Fibroblast of pulmonary artery (primary cell): ENCODE results near the gene PRKCE.
A peak's percentile ranks its signal among the peaks of the same experiment; 100 is the strongest.

ENCODE experiments used
- DNase-seq: peaks from one replicate; pipeline ENCODE4 v3.0.0-alpha.2; 2010; ENCODE audit warnings: low read depth
- H3K4me3 ChIP-seq: replicated peaks from 2 replicates; pipeline ENCODE4 v1.5.1; 2011; ENCODE audit warnings: low read depth, mild to moderate bottlenecking, control low read depth, low read length, moderate library complexity
- TF ChIP-seq, protein P1 (sequence below): IDR thresholded peaks from 2 replicates; pipeline ENCODE4 v1.5.1; 2011; ENCODE audit warnings: mild to moderate bottlenecking, control low read depth, low read length, inconsistent platforms; ENCODE audit errors: missing control alignments

PRKCE gene

GRCh38 chr2:45643543-45644542 lies 7.6 kb upstream of the PRKCE start:
- peak overlapping the region; percentile 70 for H3K4me3 ChIP-seq
- peak; percentile 55 for DNase-seq
- TF ChIP-seq, protein P1, sequence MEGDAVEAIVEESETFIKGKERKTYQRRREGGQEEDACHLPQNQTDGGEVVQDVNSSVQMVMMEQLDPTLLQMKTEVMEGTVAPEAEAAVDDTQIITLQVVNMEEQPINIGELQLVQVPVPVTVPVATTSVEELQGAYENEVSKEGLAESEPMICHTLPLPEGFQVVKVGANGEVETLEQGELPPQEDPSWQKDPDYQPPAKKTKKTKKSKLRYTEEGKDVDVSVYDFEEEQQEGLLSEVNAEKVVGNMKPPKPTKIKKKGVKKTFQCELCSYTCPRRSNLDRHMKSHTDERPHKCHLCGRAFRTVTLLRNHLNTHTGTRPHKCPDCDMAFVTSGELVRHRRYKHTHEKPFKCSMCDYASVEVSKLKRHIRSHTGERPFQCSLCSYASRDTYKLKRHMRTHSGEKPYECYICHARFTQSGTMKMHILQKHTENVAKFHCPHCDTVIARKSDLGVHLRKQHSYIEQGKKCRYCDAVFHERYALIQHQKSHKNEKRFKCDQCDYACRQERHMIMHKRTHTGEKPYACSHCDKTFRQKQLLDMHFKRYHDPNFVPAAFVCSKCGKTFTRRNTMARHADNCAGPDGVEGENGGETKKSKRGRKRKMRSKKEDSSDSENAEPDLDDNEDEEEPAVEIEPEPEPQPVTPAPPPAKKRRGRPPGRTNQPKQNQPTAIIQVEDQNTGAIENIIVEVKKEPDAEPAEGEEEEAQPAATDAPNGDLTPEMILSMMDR = peak; percentile 39

DNA sequence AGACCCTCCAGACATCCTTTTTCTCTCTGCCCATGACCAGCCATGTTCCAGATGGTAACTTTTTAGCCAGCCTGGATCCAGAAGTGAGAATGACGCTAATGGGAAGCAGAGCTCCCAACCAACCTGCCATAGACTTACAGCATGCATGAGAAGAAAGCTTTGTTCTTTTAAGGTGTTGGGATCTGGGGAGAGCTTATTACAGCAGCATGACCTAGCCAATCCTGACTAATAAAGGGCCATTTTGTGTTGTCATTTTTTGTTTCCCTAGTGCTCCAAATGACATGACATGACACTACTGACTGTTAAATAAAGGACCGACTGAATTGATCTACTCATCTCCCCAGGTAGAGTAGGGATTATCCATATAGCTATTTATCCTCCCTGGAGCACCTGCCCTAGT lies 5.2 kb upstream of the PRKCE start:
- DNase-seq = no peak
- H3K4me3 ChIP-seq = no peak overlapping the region
- TF ChIP-seq, protein P1 = no peak

GRCh38 chr2:45647356-45647755 lies 4.1 kb upstream of the PRKCE start:
- H3K4me3 ChIP-seq = no peak overlapping the region
- TF ChIP-seq, protein P1 = no peak
- no peak for DNase-seq

DNA sequence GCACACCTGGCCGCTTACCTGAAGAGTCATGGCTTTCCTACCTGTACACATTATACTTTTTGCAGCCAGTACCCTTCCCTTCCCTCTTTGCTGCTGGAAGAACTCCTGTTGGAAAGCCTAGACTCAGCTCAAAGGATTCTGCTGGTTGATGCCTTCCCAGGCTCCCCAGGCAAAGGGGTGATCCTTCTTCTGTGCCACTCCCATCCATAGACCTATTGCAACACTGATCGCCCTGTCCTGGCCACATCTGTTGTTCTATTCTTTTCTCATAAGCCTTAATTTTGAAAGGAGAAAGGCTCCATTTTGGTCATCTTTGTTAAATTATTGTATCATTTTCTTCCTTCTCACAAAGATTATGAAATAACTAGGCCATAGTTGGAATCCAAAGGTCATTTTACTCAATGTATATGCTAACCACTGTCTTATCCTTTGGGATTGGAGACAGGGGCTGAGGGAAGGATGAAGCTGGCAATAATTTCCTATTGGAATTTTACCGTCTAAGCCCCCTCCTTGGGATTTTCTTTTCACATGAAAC lies 3.4 kb upstream of the PRKCE start:
- TF ChIP-seq, protein P1 = no peak

DNA sequence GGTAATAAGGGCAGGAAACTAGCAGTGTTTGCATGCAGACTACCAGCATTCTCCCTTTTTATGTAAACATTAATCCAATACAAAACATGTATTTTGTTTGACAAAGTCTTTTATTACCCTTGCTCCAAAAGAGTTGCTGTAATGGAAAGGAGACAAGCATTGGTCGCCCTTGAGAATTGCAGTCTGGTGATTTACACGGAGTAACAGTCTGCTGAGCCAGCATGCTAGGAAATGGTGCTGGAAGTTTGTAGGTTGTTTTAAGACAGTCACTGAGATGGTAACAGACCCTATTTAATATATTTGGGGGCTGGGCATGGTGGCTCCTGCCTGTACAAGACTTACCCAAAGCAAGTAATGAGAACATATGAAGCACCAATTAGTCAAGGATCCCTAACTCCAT lies 2.8 kb upstream of the PRKCE start:
- DNase-seq = no peak
- TF ChIP-seq, protein P1 = no peak
- no peak overlapping the region for H3K4me3 ChIP-seq

More for the DNA sequence above, 3.4 kb upstream of the PRKCE start:
- no peak for DNase-seq
- no peak overlapping the region for H3K4me3 ChIP-seq

GRCh38 chr2:45649462-45649857 lies 2.0 kb upstream of the PRKCE start:
- TF ChIP-seq, protein P1 = no peak
- no peak for DNase-seq
- H3K4me3 ChIP-seq = peak overlapping the region; percentile 84
